GM20431 (cell line): ENCODE results near the gene ULK4.

Source experiments
- in situ Hi-C: fragments of 300-500 bp; cut with MseI, MboI; formaldehyde crosslinking; loops from one replicate; pipeline ENCODE4 v1.15.0; 2020; ENCODE audit warnings: low sequenced_read_pairs; ENCODE audit not compliant: unreplicated experiment

The ULK4 gene

GRCh38 chr3:41345788-41346187 lies 616.1 kb downstream of the ULK4 start:
- in situ Hi-C loops, result no loop called here

DNA sequence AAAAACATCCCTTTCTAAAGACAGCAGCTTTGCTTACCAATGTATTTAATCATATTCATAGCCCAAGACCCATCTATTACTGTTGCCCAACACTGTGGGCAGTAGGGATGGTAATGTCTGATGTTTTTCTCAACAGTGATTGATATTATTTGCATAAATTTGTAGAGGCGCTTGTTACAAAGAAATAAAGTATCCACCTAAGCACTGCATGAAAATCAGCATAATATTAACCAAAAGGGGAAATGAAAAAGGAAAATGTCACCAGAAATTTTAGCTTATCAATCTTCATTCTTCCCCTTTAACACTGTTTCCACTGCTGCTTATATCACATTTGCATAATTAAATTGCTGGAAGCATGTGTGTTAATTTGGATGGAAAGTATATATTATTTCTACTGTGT lies 622.1 kb downstream of the ULK4 start:
- in situ Hi-C loops, result no loop called here

DNA sequence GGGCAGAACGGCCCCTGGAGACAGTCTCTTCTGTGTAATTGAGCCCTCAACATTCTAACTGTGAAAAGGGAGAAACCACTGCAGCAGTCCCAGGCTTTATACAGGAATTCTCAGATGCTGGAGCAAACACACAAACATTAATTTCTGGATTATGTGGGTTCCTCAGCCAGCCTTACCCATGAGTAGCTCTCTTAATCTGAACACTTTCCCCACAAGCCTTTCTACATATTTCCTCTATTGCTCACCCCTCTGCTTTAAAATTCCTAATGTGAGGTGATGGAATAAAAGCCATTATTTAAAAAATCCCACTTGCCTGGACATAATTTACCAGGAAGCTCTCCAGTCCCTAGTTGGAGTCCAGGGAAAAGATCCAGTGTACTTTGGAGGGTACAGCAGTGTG lies 623.6 kb downstream of the ULK4 start:
- in situ Hi-C loops, result no loop called here

- in situ Hi-C loops, result no loop called here
Observed at GRCh38 chr3:41334426-41334825, 627.5 kb downstream of the ULK4 start.

GRCh38 chr3:41331041-41331440 lies 630.9 kb downstream of the ULK4 start:
- in situ Hi-C loops, result no loop called here

DNA sequence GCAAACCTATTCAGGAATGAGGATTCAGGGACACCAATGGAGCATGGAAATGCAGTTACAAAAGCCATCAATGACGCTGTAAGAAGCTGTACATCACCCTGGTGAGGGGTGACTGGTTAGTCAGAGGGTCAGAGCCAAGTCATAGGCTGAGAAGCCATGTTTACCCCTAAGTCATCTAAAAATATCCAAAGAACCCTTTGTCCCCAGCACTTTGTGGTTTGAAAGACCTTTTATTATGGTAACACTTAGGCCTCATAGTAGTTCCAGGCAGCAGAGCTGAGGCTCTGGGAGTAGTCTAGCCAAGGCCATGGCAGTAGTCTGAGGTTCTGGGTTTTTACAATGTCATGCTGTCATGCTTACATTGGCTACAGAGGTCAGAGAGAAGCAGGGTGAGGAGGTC lies 631.4 kb downstream of the ULK4 start:
- in situ Hi-C loops, result no loop called here

DNA sequence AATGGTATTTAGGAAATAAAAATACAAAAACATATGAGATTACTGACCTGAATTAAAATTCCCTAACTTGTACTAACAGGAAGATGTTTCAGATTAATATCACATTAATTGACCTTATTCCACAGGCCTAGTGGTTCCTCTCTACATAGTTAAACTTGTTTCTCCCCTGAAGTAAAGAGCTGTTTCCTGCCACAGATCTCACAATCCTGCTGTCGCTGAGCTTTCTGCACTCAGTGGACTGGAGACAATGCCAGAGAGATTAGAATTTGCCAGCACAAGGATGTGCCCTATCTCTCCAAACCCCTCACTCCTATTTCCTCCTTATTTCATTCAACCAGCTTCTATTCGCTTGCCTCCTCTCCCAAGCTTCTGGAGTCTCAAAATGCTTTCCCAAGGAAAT lies 632.0 kb downstream of the ULK4 start:
- in situ Hi-C loops, result no loop called here

GRCh38 chr3:41328926-41329325 lies 633.0 kb downstream of the ULK4 start:
- in situ Hi-C loops, result no loop called here

GRCh38 chr3:41327718-41328117 lies 634.2 kb downstream of the ULK4 start:
- in situ Hi-C loops, result no loop called here

- in situ Hi-C loops, result no loop called here
Observed at GRCh38 chr3:41324156-41324475, 637.8 kb downstream of the ULK4 start.

DNA sequence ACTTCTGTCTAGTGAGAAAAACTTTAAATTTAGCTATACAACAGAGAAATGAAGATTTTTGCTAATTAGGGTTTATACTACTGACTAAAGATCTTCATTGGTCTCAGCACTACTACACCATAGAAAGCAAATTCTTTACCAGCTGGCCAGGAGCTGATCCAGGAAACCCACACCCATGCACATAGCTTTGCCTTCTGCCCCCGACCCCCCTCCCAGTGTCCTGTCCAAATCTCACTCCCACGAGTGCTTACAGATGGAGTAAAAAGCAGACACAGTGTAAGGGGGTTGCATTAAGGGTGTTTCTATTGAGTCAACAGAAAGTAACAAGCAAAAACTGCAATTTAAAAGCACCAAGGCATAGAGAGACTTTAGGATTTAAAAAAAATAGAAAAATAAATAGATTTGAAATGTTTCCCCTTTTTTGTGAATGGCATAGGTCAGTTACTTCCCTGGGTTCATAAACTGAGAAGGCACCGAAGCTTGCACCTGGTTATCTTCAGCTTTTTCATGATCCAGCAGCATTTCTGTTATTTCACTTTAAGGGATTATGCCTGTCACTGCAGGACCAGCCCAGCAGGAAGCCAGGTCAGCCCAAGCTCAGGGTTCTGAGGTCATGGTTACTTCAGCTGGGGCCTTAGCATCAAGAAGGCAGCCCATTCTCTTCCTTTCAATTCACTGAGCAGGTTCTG lies 638.3 kb downstream of the ULK4 start:
- in situ Hi-C loops, result no loop called here

DNA sequence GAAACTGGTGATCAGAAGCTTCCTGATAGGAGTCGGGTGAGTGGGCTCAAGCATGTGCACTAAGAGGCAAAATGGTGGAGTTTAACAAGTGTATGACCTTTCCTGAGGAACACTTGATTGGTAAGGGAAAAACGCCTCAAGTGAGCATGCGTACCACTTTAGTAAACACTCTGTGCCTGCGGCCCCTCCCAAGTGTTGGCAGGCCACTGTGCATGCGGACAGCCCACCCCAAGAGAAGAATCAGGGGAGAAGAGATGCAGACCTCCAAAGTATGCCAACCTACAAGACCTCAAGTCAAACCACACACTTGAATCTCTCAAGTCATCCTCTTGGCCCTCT lies 640.3 kb downstream of the ULK4 start:
- in situ Hi-C loops, result no loop called here

DNA sequence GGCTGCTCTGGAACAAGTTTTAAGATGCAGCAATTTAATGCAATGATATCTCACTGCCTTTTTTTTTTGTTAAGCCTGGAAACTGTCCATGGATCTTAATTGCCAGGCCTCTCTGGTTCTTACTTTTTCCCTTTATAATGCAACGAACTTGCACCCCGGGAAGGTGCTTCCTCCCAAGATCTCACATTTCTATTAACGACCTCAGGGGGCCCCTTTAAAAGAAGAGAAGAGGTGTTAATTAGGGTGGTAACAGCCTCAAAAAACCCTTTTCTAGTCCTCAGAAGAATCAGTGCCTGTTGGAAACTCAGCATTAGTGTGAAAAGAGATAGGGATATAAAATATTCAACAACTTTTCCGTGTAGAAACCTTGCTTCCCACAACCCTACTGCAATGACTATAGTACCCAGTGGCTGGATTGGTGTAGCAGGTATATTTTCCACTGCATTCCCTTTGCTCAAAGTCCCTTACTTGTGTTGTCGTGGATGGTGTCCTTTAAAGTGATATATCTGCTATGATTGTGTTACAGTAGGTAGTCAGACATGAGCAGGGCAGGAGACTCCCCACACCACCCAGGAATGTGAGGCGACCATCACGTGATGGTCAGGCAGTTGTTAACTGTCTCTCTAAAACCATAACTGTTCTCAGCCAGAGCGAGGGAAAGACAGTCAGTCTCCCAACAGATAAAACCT lies 640.8 kb downstream of the ULK4 start:
- in situ Hi-C loops, result no loop called here

DNA sequence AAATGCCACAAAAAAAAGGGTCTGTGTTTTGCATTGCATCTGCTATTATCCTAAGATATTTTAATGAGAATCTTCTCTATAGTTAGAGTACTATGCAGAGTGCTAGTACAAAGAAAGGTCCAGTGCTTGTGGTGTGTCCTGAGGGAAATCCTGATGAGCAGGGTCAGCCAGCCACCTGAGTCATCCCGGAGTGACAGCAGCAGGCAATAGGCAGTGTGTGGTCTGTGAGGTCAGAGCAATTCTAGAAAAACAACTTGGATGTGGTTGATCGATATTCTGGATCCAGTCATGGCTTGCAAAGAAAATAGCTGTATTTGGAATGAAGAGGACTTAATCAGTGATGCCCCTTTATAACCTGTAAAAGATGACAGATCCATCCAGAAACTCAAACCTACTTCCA lies 643.4 kb downstream of the ULK4 start:
- in situ Hi-C loops, result no loop called here

GRCh38 chr3:41317718-41318117 lies 644.2 kb downstream of the ULK4 start:
- in situ Hi-C loops, result no loop called here

DNA sequence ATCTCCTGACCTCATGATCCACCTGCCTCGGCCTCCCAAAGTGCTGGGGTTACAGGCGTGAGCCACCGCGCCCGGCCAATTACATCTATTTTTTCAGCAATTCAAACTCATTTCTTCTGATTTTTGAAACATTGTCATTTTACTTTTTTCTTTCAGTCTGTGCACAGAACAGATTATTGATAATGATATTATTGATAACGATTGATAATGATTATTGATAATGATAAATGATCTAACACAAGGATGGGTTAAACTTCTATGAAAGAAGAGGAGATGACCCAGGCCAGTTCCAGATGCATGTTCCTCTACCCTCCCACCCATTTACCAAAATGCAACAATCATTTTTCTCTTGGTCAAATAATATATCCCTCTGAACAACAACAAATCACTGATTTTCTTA lies 644.6 kb downstream of the ULK4 start:
- in situ Hi-C loops, result no loop called here

DNA sequence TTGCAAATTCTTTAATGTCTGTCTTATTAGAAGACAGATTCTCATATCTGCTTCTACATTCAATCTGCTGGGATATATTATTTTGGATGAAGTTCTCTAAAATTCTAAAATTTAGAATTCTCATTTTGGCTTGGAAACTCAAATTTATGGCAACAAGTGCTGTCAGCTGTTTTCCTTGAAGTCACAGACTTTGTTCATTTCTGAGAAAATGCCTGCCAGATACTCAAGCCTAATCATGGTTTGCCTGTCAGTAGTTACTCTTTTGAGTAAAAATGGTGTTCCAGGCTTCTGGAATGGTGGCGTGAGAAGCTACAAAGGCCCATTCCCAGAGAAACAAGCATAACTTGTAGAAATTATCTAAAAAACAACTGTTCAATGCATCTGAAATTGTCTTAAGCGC lies 646.8 kb downstream of the ULK4 start:
- in situ Hi-C loops, result no loop called here

DNA sequence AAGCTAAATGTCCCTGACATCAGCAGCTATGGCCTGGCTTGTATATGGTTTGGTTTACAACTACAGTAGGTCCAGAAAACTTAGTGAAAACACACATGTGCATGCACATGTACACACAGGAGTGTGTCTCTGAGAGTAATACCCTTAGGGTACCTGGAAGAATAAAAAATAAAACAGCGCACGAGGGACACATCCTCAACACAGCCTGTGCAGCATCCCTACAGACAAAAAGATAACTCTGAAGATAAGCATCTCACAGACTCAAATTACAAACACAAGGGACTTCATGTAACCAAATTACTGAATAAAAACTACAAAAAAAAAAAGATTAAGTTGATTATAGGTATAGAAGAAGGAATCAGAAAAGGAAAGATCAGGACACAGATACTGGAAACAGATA lies 653.8 kb downstream of the ULK4 start:
- in situ Hi-C loops, result no loop called here

DNA sequence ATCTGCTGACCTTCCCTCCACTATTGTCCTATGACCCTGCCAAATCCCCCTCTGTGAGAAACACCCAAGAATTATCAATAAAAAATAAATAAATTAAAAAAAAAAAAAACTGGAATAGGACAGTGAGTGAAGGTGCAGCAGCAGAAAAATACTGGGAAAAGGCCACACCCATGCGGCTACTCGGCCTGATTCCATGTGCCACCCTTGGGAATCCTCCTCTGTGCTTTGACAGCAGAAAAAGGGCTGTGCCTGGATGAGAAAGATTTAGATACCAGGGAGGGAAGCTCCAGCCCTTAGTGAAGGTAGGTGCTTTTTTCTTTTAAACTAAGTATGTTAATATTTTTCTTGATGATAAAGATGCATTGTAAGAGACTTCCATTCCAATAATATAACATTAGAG lies 654.8 kb downstream of the ULK4 start:
- in situ Hi-C loops, result no loop called here

- in situ Hi-C loops, result no loop called here
Observed at GRCh38 chr3:41304593-41304992, 657.3 kb downstream of the ULK4 start.

DNA sequence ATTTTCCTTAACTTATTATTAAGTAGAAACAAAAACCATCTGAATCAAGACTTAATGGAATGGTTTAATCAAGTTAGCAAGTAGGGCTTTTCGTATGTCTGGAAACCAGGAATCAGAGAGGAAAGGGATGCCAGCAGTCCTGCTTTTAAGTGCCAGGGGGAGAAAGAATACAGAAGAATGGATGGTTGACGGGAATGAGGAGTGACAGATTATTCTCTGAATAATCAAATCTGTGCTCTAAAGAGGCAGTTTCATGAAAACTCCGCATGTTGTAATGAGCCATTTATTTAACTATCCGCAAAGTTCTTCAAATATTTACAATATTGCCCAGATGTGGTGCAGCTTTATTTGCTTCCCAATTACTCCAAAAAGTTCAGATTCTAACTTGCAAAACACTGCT lies 659.6 kb downstream of the ULK4 start:
- in situ Hi-C loops, result no loop called here

- in situ Hi-C loops, result no loop called here
Observed at GRCh38 chr3:41301548-41301947, 660.4 kb downstream of the ULK4 start.
